HG02870 (cell line): ENCODE results near the gene EPB41L5.
"Not testable (repeated sequence)": the region's sequence is repeated elsewhere in the genome, so short reads cannot be mapped to it uniquely, and the experiment has no call there.

Experiments
- ATAC-seq: cut with Tn5 transposase; IDR thresholded peaks from one replicate; pipeline ENCODE4 v1.9.1; 2021; ENCODE audit warnings: mild to moderate bottlenecking, moderate library complexity; ENCODE audit not compliant: unreplicated experiment

Gene EPB41L5

DNA sequence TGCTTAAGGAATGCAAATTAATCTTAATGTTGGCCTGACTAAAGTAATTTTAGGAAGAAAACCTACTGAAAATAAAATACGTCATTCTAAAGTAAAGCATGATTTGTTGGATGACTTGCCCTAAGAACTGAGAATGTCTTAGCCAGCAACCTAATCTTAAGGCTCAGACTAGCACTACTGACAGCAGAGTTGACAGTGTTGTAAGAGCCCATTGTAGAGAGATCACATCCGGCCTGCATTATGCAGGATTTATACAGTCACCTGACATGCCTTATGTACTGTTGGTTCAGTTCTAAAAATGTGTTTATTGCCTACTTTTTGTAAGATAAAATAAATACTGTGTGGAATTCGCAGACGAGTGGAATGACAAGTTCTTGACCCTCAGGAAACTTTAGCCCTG lies 128.0 kb downstream of the EPB41L5 start:
- no peak for ATAC-seq

DNA sequence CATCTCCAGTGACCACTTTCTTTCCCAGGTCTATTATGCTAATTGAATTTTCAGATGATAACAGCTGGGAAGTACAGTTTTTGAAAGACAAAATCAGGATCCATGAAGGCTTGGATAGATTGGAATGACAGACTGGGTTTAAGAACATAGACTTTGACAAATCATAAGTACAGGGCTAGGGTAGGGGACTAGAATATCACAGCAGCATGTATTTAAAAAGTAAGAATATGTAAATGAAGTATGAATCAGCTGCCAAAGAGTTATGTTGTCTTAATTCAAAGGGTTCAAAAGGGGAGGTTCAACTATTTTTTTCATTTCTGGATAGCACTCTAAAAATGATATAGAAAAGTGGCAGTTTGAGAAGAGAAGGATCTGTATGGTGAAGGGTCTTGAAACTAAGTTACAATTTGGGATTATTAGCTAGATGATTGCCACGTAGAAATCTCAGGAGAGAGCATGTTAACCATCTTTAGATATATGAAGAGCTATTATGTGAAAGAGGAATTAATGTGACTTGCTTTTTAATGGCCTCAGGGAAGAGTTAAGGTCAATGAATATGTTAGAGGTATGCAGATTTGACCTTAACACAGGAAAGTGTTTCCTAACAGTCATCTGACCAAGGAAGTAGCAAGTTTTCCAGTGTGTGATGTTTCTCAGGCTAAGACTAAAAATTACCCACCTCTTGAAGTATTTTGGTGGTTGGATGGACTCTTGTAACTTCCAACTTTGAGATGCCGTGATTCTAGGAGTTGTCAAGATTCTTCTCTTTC lies 128.6 kb downstream of the EPB41L5 start:
- ATAC-seq, result no peak

DNA sequence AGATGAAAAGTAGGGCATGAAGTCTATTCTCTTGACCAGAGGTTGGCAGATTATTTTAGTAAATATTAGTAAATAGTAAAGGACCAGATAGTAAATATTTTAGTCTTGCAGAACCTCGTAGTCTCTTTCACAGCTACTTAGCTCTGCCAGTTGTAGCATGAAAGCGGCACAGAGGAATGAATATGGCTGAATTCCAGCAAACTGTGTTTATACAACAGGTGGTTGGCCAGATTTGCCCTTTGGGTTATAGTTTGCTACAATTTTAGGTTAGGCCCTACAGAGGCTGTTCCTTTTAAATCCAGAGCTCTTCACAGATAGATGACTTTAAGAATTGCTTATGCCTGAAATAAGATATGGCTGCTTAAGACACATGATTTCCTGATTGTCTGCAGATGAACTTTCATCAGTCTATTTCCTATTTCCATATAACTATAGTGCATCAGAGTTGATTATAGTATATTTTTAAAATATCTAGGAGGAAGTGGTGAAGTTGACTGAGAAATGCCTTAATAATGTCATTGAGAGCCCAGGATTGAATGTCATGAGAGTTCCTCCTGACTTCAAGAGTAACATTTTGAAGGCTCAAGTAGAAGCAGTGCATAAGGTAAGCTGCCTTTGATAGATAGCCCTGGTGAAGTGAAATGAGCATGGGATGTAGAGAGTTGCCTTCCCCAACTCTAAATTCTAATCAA lies 129.8 kb downstream of the EPB41L5 start:
- ATAC-seq, result no peak

DNA sequence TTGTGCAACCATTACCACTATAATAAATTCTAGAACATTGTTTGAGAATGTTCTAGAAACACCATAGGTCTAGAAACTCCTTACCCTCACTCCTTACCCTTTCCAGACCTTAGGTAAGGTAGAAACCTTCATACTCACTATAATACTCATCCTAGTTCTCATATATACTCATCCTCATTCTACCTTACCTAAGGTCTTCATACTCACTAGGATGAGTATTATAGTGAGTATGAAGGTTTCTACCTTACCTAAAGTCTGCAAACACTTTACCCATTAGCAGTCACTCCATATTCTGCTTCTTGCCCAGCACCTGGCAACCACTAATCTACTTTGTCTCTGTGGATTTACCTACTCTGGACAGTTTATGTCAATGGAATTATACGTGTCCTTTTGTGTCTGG lies 135.4 kb downstream of the EPB41L5 start:
- no peak for ATAC-seq

GRCh38 chr2:120148669-120149068 lies 135.8 kb downstream of the EPB41L5 start:
- no peak for ATAC-seq

DNA sequence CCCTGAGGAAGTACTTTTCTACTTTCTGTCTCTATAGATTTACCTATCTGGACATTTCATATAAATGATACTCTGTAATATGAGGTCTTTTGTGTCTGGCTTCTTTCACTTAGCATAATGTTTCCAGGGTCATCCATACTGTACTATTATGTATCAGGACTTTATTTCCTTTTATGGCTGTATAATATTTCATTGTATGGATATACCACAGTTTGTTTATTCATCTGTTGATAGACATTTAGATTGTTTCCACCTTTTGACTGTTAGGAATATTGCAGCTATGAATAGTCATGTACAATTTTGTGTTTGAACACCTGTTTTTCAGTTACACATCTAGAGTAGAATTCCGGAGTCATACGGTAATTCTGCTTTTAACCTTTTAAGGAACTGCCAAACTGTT lies 136.5 kb downstream of the EPB41L5 start:
- ATAC-seq, result no peak

DNA sequence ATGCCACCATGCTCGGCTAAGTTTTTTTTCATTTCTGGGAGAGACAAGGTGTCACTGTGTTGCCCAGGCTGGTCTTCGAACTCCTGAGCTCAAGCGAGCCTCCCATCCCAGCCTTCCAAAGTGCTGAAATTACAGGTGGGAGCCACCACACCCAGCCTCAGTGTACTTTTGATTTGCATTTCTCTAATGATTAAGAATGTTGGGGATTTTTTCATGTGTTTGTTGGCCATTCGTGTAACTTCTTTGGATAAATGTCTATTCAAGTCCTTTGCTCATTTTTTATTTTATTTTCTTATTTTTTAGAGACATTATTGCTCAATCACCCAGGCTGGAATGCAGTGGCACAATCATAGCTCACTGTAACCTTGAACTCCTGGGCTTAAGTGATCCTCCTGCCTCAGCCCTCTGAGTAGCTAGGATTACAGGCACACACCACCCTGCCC lies 137.2 kb downstream of the EPB41L5 start:
- no peak for ATAC-seq

GRCh38 chr2:120155308-120155707 lies 142.4 kb downstream of the EPB41L5 start:
- no peak for ATAC-seq

DNA sequence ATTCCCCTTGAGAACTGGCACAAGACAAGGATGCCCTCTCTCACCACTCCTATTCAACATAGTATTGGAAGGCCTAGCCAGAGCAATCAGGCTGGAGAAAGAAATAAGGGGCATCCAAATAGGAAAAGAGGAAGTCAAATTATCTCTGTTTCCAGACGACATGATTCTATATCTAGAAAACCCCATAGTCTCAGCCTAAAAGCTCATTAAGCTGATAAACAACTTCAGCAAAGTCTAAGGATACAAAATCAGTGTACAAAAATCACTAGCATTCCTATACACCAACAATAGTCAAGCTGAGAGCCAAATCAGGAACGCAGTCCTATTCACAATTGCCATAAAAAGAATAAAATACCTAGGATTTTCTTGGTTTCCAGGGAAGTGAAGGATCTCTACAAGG lies 145.8 kb downstream of the EPB41L5 start:
- not testable (repeated sequence) for ATAC-seq

DNA sequence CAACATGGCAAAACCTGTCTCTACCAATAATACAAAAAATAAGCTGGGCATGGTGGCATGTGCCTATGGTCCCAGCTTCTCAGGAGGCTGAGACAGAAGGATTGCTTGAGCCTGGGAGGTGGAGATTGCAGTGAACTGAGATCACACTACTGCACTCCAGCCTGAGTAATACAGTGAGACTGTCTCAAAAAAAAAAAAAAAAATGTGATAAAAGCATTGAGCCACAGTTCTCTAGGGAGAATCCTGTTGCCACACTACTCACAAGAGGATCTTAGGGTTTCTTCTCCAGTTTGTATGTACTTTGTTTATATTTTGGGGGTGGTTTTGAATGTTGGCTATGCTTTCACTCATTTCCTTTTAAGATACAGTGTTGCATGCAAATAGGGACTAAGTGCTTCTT lies 148.3 kb downstream of the EPB41L5 start:
- no peak for ATAC-seq

DNA sequence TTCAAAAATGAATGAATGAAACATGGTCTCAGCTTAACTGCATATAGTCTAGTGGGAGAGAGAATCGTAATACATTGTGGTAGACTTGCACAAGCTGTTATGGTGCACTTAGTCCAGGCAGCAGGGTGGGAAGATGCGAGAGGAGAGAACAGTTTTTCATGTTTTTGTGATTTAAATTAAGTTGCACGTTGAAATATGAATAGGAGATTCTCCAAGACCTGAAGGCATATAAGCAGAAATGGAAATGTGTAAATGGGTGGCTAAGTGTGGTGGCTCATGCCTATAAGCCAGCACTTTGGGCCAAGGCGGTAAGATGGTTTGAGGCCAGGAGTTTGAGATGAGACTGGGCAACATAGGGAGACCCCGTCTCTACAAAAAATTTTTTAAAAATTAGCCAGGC lies 149.8 kb downstream of the EPB41L5 start:
- ATAC-seq, result no peak

DNA sequence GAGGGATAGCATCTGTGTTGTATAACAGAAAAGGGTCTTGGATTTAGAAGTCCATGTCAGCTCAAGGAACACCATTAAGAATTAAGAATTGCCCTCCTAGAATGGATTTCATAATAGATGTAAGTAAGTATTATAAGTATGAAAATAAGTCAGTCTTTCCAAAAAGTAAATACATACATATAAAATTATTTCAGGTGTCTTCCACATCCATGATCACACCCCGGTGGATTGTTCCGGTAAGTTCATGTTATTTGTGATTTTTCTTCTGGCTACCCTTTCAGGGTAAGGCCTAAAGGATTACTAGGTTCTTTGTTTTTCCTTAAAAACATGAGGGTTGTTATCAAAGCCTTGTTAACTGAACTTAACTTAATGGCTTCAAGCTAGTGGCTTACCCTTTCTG lies 154.4 kb downstream of the EPB41L5 start:
- ATAC-seq, result no peak

DNA sequence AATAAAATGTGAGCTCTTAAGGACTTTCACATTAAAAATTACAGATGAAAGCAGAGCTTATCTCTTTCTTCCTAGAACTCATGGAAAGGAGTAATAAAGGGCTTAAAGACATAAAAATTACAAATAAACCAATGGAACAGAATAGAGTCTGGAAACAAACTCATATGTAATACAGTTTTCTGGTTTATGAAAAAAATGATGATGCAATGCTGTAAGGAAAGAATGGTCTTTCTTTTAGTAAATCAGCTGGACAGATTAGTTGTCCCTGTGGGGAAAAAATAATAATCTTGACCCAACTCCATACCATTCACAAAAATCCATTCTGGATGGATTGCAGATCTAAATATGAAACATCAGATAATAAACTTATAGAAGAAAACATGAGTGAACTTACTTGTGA lies 156.1 kb downstream of the EPB41L5 start:
- no peak for ATAC-seq

DNA sequence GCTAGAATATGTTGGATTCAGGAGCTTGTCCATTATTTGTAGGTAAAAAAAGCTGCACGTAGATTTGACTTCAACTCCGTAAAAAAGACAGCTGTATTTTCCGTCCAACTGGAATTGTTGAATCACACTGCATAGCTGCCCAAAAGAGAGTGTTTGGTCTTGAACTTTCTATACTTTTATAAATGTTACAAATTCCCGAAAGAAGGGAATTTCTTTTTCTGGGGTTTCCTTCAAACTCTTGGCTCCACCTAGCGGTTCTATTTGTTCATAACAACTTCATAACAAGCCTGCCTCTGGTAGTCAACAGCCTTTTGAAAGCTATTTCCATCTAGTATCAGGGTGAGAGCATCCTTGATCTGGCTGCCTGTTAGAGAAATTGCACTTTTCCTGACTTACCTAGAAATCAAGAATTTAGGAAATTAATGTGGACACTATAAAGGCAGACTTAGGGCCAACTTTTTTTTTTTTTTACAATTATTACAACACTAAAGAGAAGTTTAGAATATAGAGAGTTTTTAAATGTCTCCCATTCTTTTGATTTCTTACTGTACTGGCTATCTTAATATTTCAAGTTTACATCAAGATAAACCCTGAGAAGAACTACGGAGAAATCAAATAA lies 162.2 kb downstream of the EPB41L5 start:
- no peak for ATAC-seq

DNA sequence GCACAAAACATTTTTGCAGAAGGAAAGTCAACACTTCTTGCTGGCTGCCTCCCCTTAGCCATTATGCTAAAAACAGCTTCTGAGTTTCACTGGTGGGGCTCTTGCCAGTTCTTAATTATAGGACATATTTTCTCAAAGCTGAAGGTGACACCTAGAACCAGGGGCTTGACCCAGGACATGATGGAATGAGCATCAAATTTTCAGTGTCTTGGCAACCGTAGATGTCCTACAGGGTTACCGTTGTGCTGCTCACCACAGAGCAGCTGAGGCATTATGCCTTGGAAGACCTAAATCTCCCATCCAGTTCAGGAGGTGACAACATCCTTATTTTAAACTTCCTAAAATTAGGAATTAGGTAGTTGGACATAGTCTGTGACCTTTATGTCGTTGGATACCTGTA lies 163.6 kb downstream of the EPB41L5 start:
- ATAC-seq, result no peak

DNA sequence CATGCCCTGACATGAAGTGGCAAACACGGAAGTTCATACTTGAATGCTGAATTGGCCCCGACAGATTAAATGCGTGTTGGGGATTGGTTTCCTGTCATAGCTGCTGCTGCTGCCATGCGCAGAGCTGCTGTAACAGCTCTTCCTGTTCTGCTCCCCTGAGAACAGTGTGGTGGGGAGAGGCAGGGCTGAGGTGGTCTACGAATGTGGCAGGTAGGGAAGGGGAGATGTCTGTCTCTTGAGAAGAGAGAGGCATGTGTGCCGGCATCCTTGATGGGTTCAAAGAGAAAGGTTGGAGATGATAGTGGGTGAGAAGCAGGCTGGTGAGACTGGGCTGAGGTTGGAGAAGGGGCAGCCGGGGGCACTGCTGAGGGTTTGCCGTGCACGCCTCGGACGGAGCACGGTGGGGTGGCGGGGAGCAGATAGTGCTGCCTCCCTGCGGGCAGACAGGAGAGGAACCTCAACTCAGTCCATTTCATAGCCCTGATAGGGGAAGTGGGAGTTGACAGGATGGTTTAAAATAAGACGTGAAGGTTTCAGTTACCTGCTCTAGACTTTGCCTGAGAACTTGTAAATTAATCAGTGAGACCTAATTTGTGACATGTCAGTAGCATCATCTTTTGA lies 164.2 kb downstream of the EPB41L5 start:
- ATAC-seq, result peak; percentile 95

GRCh38 chr2:120177973-120178372 lies 165.1 kb downstream of the EPB41L5 start:
- no peak for ATAC-seq

DNA sequence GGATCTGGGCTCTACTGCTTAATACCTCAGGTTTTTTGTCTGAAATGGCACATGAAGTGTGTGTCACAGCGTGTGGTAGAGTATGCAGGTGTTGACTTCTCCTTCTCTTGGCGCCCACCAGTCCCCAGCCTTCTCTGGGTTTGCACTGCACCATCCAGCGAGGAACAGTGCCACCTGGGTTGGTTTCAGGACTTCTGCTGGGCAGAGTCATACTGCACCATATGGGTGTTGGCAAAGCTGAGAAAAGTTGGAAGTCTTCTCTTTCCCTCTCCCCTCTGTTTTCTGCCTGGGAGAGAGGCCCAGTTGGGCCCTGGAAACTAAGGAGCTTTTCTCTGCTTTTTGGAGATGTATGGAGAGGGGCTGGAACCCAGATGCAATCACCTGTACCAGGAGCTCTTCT lies 166.5 kb downstream of the EPB41L5 start:
- no peak for ATAC-seq

- ATAC-seq, result no peak
Observed at GRCh38 chr2:120180066-120180465, 167.2 kb downstream of the EPB41L5 start.

GRCh38 chr2:120182019-120182560 lies 169.2 kb downstream of the EPB41L5 start:
- no peak for ATAC-seq

DNA sequence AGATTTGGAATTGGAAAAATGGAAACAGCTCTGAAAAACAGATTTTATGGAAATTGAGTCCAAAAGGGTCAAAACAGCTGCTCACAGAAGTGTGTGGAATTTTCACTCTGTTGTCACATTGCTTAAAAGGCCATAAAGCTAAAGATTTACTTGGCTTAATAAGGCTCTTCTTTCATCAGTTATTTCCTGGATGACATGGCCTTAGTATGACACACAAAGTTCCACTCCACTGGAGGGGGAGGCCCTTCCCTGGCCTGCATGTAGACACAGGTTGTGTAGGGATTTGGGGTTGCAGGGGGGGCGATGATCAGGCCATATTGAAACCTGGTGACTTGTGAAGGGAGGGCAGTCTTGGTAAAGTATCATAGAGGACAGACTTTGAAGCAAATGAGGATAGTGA lies 176.3 kb downstream of the EPB41L5 start:
- no peak for ATAC-seq
